ENCODE measurements around the gene GNAZ. TPM values are rescaled to one million over a fixed set of nuclear protein-coding genes. Genes with fewer than 3 reads are reported as not detected.

The GNAZ gene
- total RNA-seq, 4 donors from 2014 or later, result 2.7 to 14.7 (median 7.8) TPM

GRCh38 chr22:23089633-23090456, 19.5 kb downstream of the GNAZ start:
- Histone ChIP-seq H3K27me3 (no peaks in the 10 kb centered on the region), H3K27ac (no peak overlapping the region), H3K4me3 (no peak overlapping the region), H3K9me3 (no peaks in the 10 kb centered on the region), H3K4me1 (no peaks in the 10 kb centered on the region), H3K36me3 (no peaks in the 10 kb centered on the region)
- no peak for TF ChIP-seq EP300 (IDR thresholded peaks at IDR 0.05; ENCODE audit: low read depth)
- no peak for TF ChIP-seq CTCF (IDR thresholded peaks at IDR 0.05)
- no peak for TF ChIP-seq POLR2AphosphoS5 (IDR thresholded peaks at IDR 0.05)
- no peak for TF ChIP-seq POLR2A (IDR thresholded peaks at IDR 0.05)
- in situ Hi-C loops (cut with MboI; ENCODE audit: low pct_ligation_motif_present in 1 of 4, low pct_unique_long_range_greater_than_20kb in 1 of 4, low sequenced_read_pairs in 3 of 4) (no loop called here), intact Hi-C loops (cut with DNase I; ENCODE audit: low total_unique reads) (no loop called here)
- 79 to 85% methylated on average over 3 to 13 of the region's 14 CpGs for WGBS, 2 donors (ENCODE audit: low coverage in 1 of 2)
- DNase-seq, result no peak

GRCh38 chr22:23090457-23090835, 20.1 kb downstream of the GNAZ start:
- no peak overlapping the region for H3K27ac ChIP-seq
- TF ChIP-seq EP300 (IDR thresholded peaks at IDR 0.05; ENCODE audit: low read depth) (no peak), CTCF (IDR thresholded peaks at IDR 0.05) (no peak), POLR2A (IDR thresholded peaks at IDR 0.05) (no peak), POLR2AphosphoS5 (IDR thresholded peaks at IDR 0.05) (no peak)
- in situ Hi-C loops (cut with MboI; ENCODE audit: low pct_ligation_motif_present in 1 of 4, low pct_unique_long_range_greater_than_20kb in 1 of 4, low sequenced_read_pairs in 3 of 4), result no loop called here
- WGBS, 2 donors (ENCODE audit: low coverage in 1 of 2), result 74% methylated on average over 3 of the region's 3 CpGs; no CpG with 5 or more reads in 1 of the 2 donors
- H3K36me3 ChIP-seq, result no peaks in the 10 kb centered on the region
- H3K27me3 ChIP-seq, result no peaks in the 10 kb centered on the region
- H3K9me3 ChIP-seq, result no peaks in the 10 kb centered on the region
- intact Hi-C loops (cut with DNase I; ENCODE audit: low total_unique reads), result no loop called here
- no peaks in the 10 kb centered on the region for H3K4me1 ChIP-seq
- no peak overlapping the region for H3K4me3 ChIP-seq
- DNase-seq, result no peak

- H3K9me3 ChIP-seq, result no peaks in the 10 kb centered on the region
- intact Hi-C loops (cut with DNase I; ENCODE audit: low total_unique reads), result no loop called here
- TF ChIP-seq POLR2AphosphoS5 (IDR thresholded peaks at IDR 0.05) (no peak), POLR2A (IDR thresholded peaks at IDR 0.05) (no peak), CTCF (IDR thresholded peaks at IDR 0.05) (no peak)
These were observed 21.4 kb downstream of the GNAZ start for GRCh38 chr22:23091760-23092159.

GRCh38 chr22:23092217-23092955, 22.1 kb downstream of the GNAZ start:
- in situ Hi-C loops (cut with MboI; ENCODE audit: low pct_ligation_motif_present in 1 of 4, low pct_unique_long_range_greater_than_20kb in 1 of 4, low sequenced_read_pairs in 3 of 4), result no loop called here
- intact Hi-C loops (cut with DNase I; ENCODE audit: low total_unique reads), result no loop called here

More at GRCh38 chr22:23091760-23092159, 21.4 kb downstream of the GNAZ start:
- Histone ChIP-seq H3K36me3 (no peaks in the 10 kb centered on the region), H3K4me1 (no peaks in the 10 kb centered on the region), H3K27me3 (no peaks in the 10 kb centered on the region), H3K27ac (no peak overlapping the region), H3K4me3 (no peak overlapping the region)
- in situ Hi-C loops (cut with MboI; ENCODE audit: low pct_ligation_motif_present in 1 of 4, low pct_unique_long_range_greater_than_20kb in 1 of 4, low sequenced_read_pairs in 3 of 4), result no loop called here
- DNase-seq, result no peak
- WGBS, 2 donors (ENCODE audit: low coverage in 1 of 2), result 94 to 100% methylated on average over 1 to 2 of the region's 2 CpGs

More at GRCh38 chr22:23092217-23092955, 22.1 kb downstream of the GNAZ start:
- DNase-seq, result no peak
- Histone ChIP-seq H3K36me3 (no peaks in the 10 kb centered on the region), H3K27ac (no peak overlapping the region), H3K4me3 (no peak overlapping the region), H3K27me3 (no peaks in the 10 kb centered on the region), H3K9me3 (no peaks in the 10 kb centered on the region), H3K4me1 (no peaks in the 10 kb centered on the region)
- TF ChIP-seq POLR2AphosphoS5 (IDR thresholded peaks at IDR 0.05) (no peak), EP300 (IDR thresholded peaks at IDR 0.05; ENCODE audit: low read depth) (no peak), CTCF (IDR thresholded peaks at IDR 0.05) (no peak), POLR2A (IDR thresholded peaks at IDR 0.05) (no peak)
- 90% methylated on average over 13 of the region's 13 CpGs; no CpG with 5 or more reads in 1 of the 2 donors for WGBS, 2 donors (ENCODE audit: low coverage in 1 of 2)

Data from transverse colon (tissue), 4 donors.